Stimulated activated CD8-positive, alpha-beta memory T cell treated with anti-CD3 and anti-CD28 coated beads, Interleukin-2, amount 100 ng/mL, for 48 hours (primary cell): ENCODE measurements around the gene AMHR2.

Experiments used
- DNase-seq, 2 donors: peaks; one replicate each; pipeline ENCODE4 v3.0.0-alpha.2; 2020; ENCODE audit warnings: low read depth in 2 of 2

Gene AMHR2

GRCh38 chr12:53480491-53481442 is 57.1 kb downstream of the AMHR2 start:
- no peak for DNase-seq
